Rectal smooth muscle tissue (tissue), 1 donor: ENCODE results near the gene PIANP.
"Not testable (repeated sequence)": the region's sequence is repeated elsewhere in the genome, so short reads cannot be mapped to it uniquely, and the experiment has no call there.

Experiments used
- H3K27ac ChIP-seq: one replicate; pipeline ENCODE4 v1.7.0; 2013; ENCODE audit warnings: low read depth, low read length, inconsistent platforms
- H3K27me3 ChIP-seq: one replicate; pipeline ENCODE4 v1.7.0; 2013; ENCODE audit warnings: low read length; ENCODE audit not compliant: control insufficient read depth, insufficient read depth
- H3K36me3 ChIP-seq: one replicate; pipeline ENCODE4 v1.7.0; 2013; ENCODE audit warnings: low read length; ENCODE audit not compliant: control insufficient read depth, insufficient read depth
- H3K4me1 ChIP-seq: one replicate; pipeline ENCODE4 v1.7.0; 2013; ENCODE audit warnings: low read length; ENCODE audit not compliant: control insufficient read depth, insufficient read depth
- H3K4me3 ChIP-seq: one replicate; pipeline ENCODE4 v1.7.0; 2013; ENCODE audit warnings: low read length
- H3K9ac ChIP-seq: one replicate; pipeline ENCODE4 v1.7.0; 2013; ENCODE audit warnings: low read length

PIANP gene

DNA sequence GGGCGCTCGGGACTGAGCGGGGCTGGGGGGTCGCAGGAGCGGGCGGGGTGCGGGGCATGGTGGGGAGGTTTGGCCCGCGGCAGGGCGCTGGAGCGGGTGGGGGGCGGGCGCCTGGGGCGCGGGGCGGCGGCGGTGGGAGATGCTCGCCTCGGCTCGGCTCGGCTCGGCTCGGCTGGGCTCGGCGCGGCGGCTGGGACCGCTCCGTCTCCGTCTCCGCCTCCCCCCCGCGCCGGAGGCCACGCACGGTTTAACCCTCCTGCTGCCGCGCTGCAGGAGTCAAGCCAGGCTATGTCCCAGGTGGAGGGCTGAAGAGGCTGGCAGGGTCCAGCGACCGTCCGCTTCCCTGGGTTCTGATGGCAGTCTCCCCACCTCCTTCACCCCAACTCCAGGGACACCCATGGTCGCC, at the start of gene PIANP:
PIANP (minus strand) TSS at position 170 of the 406 bp plus-strand sequence. CDS start 2,754 bp downstream, outside the sequence.
- Histone ChIP-seq H3K4me3 (peak within 1 kb of the TSS; percentile 59), H3K9ac (no peak within 1 kb of the TSS), H3K4me1 (no peaks in the 10 kb centered on the region), H3K36me3 (no peaks in the 10 kb centered on the region), H3K27ac (no peak within 1 kb of the TSS), H3K27me3 (peaks cover 26% of the 10 kb centered on the region)

DNA sequence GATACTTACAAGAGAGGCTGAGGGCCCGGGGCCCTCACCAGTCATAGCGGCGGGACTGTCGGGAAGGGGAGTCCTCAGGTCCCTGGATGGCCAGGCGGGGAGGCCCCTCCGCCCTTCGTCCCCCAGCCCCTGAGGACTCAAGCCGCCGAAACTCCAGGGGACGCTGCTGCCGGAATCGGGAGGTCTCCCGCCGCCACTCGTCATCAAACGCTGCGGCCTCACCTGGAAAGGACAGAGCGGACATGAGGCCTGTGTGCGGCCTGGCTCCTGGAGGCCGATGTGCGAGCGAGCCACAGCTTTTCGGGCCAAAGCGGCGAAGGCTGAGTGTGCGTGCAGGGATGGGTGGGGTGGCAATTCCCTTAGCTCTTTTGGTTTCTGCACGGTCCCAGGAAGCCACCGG, 48.1 kb upstream of the PIANP start:
- no peak overlapping the region for H3K9ac ChIP-seq
- no peak overlapping the region for H3K4me3 ChIP-seq
- H3K4me1 ChIP-seq, result peaks cover 9% of the 10 kb centered on the region
- H3K27ac ChIP-seq, result no peak overlapping the region
- no peaks in the 10 kb centered on the region for H3K27me3 ChIP-seq
- H3K36me3 ChIP-seq, result peaks cover 37% of the 10 kb centered on the region

DNA sequence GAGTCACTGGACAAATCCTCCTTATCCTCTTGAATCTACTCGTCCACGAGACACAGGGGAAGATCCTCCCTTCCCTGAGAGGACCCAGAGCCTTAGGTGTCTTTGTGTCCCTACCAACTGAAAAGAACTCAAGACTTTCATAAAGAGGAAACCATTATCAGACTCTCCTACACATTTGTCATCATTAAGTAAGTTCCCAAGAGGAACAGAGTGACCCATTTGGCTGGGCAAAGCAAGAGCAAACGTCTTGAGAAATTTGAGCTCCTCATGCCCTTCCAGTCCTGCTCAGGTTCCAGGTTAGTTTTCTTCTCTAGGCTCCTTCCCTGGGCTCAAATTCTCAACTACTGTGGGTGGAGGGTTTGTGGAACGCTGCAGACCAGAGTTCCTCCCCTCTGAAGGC, 46.6 kb upstream of the PIANP start:
- Histone ChIP-seq H3K36me3 (peaks cover 37% of the 10 kb centered on the region), H3K4me1 (peaks cover 7% of the 10 kb centered on the region), H3K27me3 (no peaks in the 10 kb centered on the region), H3K4me3 (no peak overlapping the region), H3K27ac (no peak overlapping the region), H3K9ac (no peak overlapping the region)

- no peak overlapping the region for H3K27ac ChIP-seq
- H3K4me1 ChIP-seq, result no peaks in the 10 kb centered on the region
- H3K4me3 ChIP-seq, result no peak overlapping the region
- no peak overlapping the region for H3K9ac ChIP-seq
- no peaks in the 10 kb centered on the region for H3K27me3 ChIP-seq
- H3K36me3 ChIP-seq, result peaks cover 28% of the 10 kb centered on the region
Observed at GRCh38 chr12:6745741-6746525, 45.3 kb upstream of the PIANP start.

- not testable (repeated sequence) for H3K27me3 ChIP-seq, H3K9ac ChIP-seq, H3K4me3 ChIP-seq, H3K4me1 ChIP-seq, H3K36me3 ChIP-seq, H3K27ac ChIP-seq
Observed at GRCh38 chr12:6743300-6743699, 42.7 kb upstream of the PIANP start.

DNA sequence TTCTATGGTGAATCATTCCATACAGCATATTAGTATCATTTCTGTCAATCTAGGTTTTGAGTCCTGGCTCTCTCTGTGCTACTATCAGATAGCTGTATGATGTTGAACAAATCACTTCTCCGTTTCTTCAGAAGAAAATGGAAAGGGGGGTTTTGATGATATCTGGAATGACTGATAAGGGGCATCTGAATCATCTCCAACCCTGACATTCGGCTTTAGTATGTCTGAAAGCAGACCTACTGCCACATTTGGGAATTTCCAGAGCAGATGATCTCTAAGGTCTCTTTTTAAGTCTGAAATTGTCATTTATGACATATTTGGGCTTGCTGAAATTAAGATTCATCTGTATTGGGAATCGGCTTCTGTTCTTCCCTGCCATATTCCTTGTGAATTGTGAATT, 42.2 kb upstream of the PIANP start:
- peaks cover 5% of the 10 kb centered on the region for H3K36me3 ChIP-seq

GRCh38 chr12:6742080-6742479, 41.5 kb upstream of the PIANP start:
- not testable (repeated sequence) for H3K27ac ChIP-seq, H3K27me3 ChIP-seq, H3K36me3 ChIP-seq, H3K4me1 ChIP-seq, H3K4me3 ChIP-seq, H3K9ac ChIP-seq

More for the DNA sequence above, 42.2 kb upstream of the PIANP start:
- H3K27ac ChIP-seq, result no peak overlapping the region
- no peaks in the 10 kb centered on the region for H3K27me3 ChIP-seq
- no peak overlapping the region for H3K4me3 ChIP-seq
- no peaks in the 10 kb centered on the region for H3K4me1 ChIP-seq
- no peak overlapping the region for H3K9ac ChIP-seq

DNA sequence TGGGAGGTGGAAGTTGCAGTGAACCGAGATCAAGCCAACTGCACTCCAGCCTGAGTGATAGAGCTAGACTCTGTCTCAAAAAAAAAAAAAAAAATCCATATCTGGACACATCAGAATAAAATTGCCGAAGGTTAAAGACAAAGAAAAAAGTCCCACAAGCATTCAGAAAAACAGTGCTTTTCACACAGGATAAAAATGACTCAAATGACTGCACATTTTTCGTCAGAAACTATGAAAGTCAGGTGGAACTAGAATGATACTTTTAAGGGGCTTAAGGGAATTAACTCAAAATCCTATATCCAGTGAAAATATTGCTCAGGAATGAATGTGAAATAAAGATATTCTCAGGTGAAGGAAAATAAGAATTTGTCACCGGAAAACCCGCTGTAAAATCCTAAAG, 36.1 kb upstream of the PIANP start:
- Histone ChIP-seq H3K4me3 (no peak overlapping the region), H3K36me3 (peaks cover 11% of the 10 kb centered on the region), H3K4me1 (no peaks in the 10 kb centered on the region), H3K27me3 (no peaks in the 10 kb centered on the region), H3K9ac (no peak overlapping the region), H3K27ac (no peak overlapping the region)

GRCh38 chr12:6735448-6736191, 35.0 kb upstream of the PIANP start:
- H3K36me3 ChIP-seq, result peaks cover 22% of the 10 kb centered on the region
- no peak overlapping the region for H3K9ac ChIP-seq
- H3K27ac ChIP-seq, result no peak overlapping the region
- no peaks in the 10 kb centered on the region for H3K4me1 ChIP-seq
- no peak overlapping the region for H3K4me3 ChIP-seq
- H3K27me3 ChIP-seq, result no peaks in the 10 kb centered on the region

- Histone ChIP-seq H3K27me3 (no peaks in the 10 kb centered on the region), H3K9ac (no peak overlapping the region), H3K36me3 (peaks cover 29% of the 10 kb centered on the region), H3K4me3 (no peak overlapping the region), H3K4me1 (no peaks in the 10 kb centered on the region), H3K27ac (no peak overlapping the region)
Observed at GRCh38 chr12:6734506-6735387, 34.1 kb upstream of the PIANP start.

- Histone ChIP-seq H3K27me3 (no peaks in the 10 kb centered on the region), H3K27ac (no peak overlapping the region), H3K4me1 (no peaks in the 10 kb centered on the region), H3K9ac (no peak overlapping the region), H3K36me3 (peaks cover 43% of the 10 kb centered on the region), H3K4me3 (no peak overlapping the region)
Observed at GRCh38 chr12:6730169-6730568, 29.6 kb upstream of the PIANP start.

DNA sequence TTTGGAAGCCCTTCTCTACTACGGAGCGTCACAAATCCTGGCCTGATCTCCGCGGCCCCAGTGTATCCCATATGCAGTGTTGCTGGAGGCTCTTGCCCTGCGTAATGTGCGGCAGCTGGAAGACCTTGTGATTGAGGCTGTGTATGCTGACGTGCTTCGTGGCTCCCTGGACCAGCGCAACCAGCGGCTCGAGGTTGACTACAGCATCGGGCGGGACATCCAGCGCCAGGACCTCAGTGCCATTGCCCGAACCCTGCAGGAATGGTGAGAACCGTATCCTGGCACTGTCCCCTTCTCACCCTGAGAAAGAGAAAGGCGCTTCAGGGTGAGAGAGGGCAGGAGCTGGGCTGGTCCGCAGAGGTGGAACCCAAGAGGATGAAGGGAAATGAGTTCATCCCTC, 28.6 kb upstream of the PIANP start:
- Histone ChIP-seq H3K36me3 (peaks cover 36% of the 10 kb centered on the region), H3K27ac (no peak overlapping the region), H3K27me3 (no peaks in the 10 kb centered on the region), H3K9ac (no peak overlapping the region), H3K4me3 (no peak overlapping the region), H3K4me1 (peaks cover 4% of the 10 kb centered on the region)
